Ramos (cell line): ENCODE results near the gene MRPS6.

Source experiments
- in situ Hi-C: fragments of 300-500 bp; cut with MboI; formaldehyde crosslinking; loops from one replicate; pipeline ENCODE4 v1.14.3; 2022; ENCODE audit warnings: low sequenced_read_pairs; ENCODE audit not compliant: unreplicated experiment

The MRPS6 gene

GRCh38 chr21:34073032-34073748 lies at the start of gene MRPS6, which contains the start of gene SLC5A3:
Gene MRPS6 (plus strand): TSS chr21:34073578. CDS start chr21:34073701, 123 bp downstream.
Gene SLC5A3 (plus strand): TSS chr21:34073578. CDS start chr21:34095199, 21,621 bp downstream.
- in situ Hi-C loops = no loop called here

- in situ Hi-C loops = no loop called here
Measured at GRCh38 chr21:34023691-34024373, 49.5 kb upstream of the MRPS6 start.

- in situ Hi-C loops = no loop called here
Measured at GRCh38 chr21:34024374-34024693, 49.0 kb upstream of the MRPS6 start.

GRCh38 chr21:34027721-34028461 lies 45.5 kb upstream of the MRPS6 start:
- in situ Hi-C loops = no loop called here

GRCh38 chr21:34029743-34030528 lies 43.4 kb upstream of the MRPS6 start:
- in situ Hi-C loops = no loop called here

- in situ Hi-C loops = no loop called here
Measured at GRCh38 chr21:34031835-34032370, 41.5 kb upstream of the MRPS6 start.

GRCh38 chr21:34034369-34035014 lies 38.9 kb upstream of the MRPS6 start:
- in situ Hi-C loops = no loop called here

- in situ Hi-C loops = no loop called here
Measured at GRCh38 chr21:34035619-34036354, 37.6 kb upstream of the MRPS6 start.

GRCh38 chr21:34037009-34037795 lies 36.2 kb upstream of the MRPS6 start:
- in situ Hi-C loops = no loop called here

GRCh38 chr21:34039678-34040382 lies 33.5 kb upstream of the MRPS6 start:
- in situ Hi-C loops = no loop called here

- in situ Hi-C loops = no loop called here
Measured at GRCh38 chr21:34042735-34043134, 30.6 kb upstream of the MRPS6 start.

- in situ Hi-C loops = no loop called here
Measured at GRCh38 chr21:34043333-34043732, 30.0 kb upstream of the MRPS6 start.

GRCh38 chr21:34046917-34047316 lies 26.5 kb upstream of the MRPS6 start:
- in situ Hi-C loops = no loop called here

GRCh38 chr21:34047835-34048234 lies 25.5 kb upstream of the MRPS6 start:
- in situ Hi-C loops = no loop called here

GRCh38 chr21:34052171-34052570 lies 21.2 kb upstream of the MRPS6 start:
- in situ Hi-C loops = no loop called here

GRCh38 chr21:34054259-34054658 lies 19.1 kb upstream of the MRPS6 start:
- in situ Hi-C loops = no loop called here

GRCh38 chr21:34055615-34056014 lies 17.8 kb upstream of the MRPS6 start:
- in situ Hi-C loops = no loop called here

GRCh38 chr21:34061983-34062382 lies 11.4 kb upstream of the MRPS6 start:
- in situ Hi-C loops = no loop called here
